GM23338 (cell line): Measurements from ENCODE around the gene JAG2. TPM values are rescaled to one million over a fixed set of nuclear protein-coding genes. Genes with fewer than 3 reads are reported as not detected.

ENCODE experiments used
- ATAC-seq: fragments of 200-7000 bp; cut with Tn5 transposase; 3 replicates; pipeline ENCODE4 v1.9.1; 2020
- DNase-seq: peaks from one replicate; pipeline ENCODE4 v3.0.0-alpha.2; 2015; ENCODE audit warnings: low spot score
- H2AFZ ChIP-seq: fragments of 200-600 bp; sonication (generic); 2 replicates; pipeline ENCODE4 v1.8.0; 2016; ENCODE audit warnings: antibody characterized with exemption, mild to moderate bottlenecking, moderate library complexity
- H3F3A ChIP-seq: fragments of 200-600 bp; sonication (generic); replicated peaks from 2 replicates; pipeline ENCODE4 v1.8.0; 2017; ENCODE audit warnings: antibody characterized with exemption, mixed run types, low read depth
- H3K27ac ChIP-seq: fragments of 200-600 bp; sonication (generic); 2 replicates; pipeline ENCODE4 v1.6.1; 2016; ENCODE audit warnings: low read depth
- H3K27me3 ChIP-seq: fragments of 200-600 bp; sonication (generic); 2 replicates; pipeline ENCODE4 v1.8.0; 2016; ENCODE audit warnings: mild to moderate bottlenecking, mixed run types, moderate library complexity; ENCODE audit not compliant: insufficient read depth
- H3K36me3 ChIP-seq: fragments of 200-600 bp; sonication (generic); 2 replicates; pipeline ENCODE4 v1.8.0; 2016; ENCODE audit warnings: mild to moderate bottlenecking; ENCODE audit not compliant: insufficient read depth
- H3K4me1 ChIP-seq: fragments of 200-600 bp; sonication (generic); 2 replicates; pipeline ENCODE4 v1.8.0; 2016; ENCODE audit warnings: mild to moderate bottlenecking, moderate library complexity; ENCODE audit not compliant: insufficient read depth
- H3K4me2 ChIP-seq: fragments of 200-600 bp; sonication (generic); 2 replicates; pipeline ENCODE4 v1.7.1; 2017; ENCODE audit warnings: mixed run types
- H3K4me3 ChIP-seq: fragments of 200-600 bp; sonication (generic); 2 replicates; pipeline ENCODE4 v1.6.1; 2016; ENCODE audit warnings: mixed run types
- H3K79me2 ChIP-seq: fragments of 200-600 bp; sonication (generic); replicated peaks from 2 replicates; pipeline ENCODE4 v1.8.0; 2017; ENCODE audit warnings: mild to moderate bottlenecking; ENCODE audit not compliant: insufficient read depth
- H3K9me2 ChIP-seq: fragments of 200-600 bp; sonication (generic); 2 replicates; pipeline ENCODE4 v1.8.0; 2017; ENCODE audit not compliant: insufficient read depth
- H4K20me1 ChIP-seq: fragments of 200-600 bp; sonication (generic); replicated peaks from 2 replicates; pipeline ENCODE4 v1.8.0; 2017; ENCODE audit warnings: mild to moderate bottlenecking; ENCODE audit not compliant: insufficient read depth
- H3K27ac Mint-ChIP-seq: 2 replicates; pipeline ENCODE4 v1.8.0; 2020; ENCODE audit warnings: inconsistent platforms, mild to moderate bottlenecking, moderate library complexity, mixed read lengths
- H3K27me3 Mint-ChIP-seq: 3 replicates; pipeline ENCODE4 v1.8.0; 2022; ENCODE audit warnings: low read depth, mild to moderate bottlenecking, moderate library complexity, mixed read lengths, inconsistent platforms; ENCODE audit not compliant: insufficient read depth, poor library complexity
- H3K36me3 Mint-ChIP-seq: 3 replicates; pipeline ENCODE4 v1.8.0; 2021; ENCODE audit warnings: low read depth, mild to moderate bottlenecking, inconsistent platforms, moderate library complexity, mixed read lengths
- H3K4me1 Mint-ChIP-seq: 3 replicates; pipeline ENCODE4 v1.8.0; 2020; ENCODE audit warnings: mild to moderate bottlenecking, inconsistent platforms, mixed read lengths
- H3K4me3 Mint-ChIP-seq: 3 replicates; pipeline ENCODE4 v1.8.0; 2021; ENCODE audit warnings: moderate library complexity, mild to moderate bottlenecking, inconsistent platforms, mixed read lengths
- H3K9me3 Mint-ChIP-seq: 3 replicates; pipeline ENCODE4 v1.8.0; 2020; ENCODE audit warnings: moderate library complexity, mild to moderate bottlenecking, inconsistent platforms, mixed read lengths
- CREB1 ChIP-seq: fragments of 250-450 bp; sonication (Bioruptor Pico); IDR thresholded peaks from 2 replicates; pipeline ENCODE4 v1.5.0; 2020; ENCODE audit warnings: low read depth, mild to moderate bottlenecking, moderate library complexity
- CTCF ChIP-seq, 2 experiments: fragments of 200-600 bp in 1 of 2; sonication (generic) in 1 of 2; conservative IDR thresholded peaks; 2 replicates each; pipeline versions ENCODE4 v1.5.1 to v1.6.1; 2016 to 2017; ENCODE audit warnings: antibody characterized with exemption in 2 of 2, low read depth in 2 of 2, mild to moderate bottlenecking in 2 of 2, moderate library complexity in 1 of 2
- EZH2 ChIP-seq: fragments of 200-600 bp; sonication (generic); IDR thresholded peaks from one replicate; pipeline ENCODE4 v1.8.0; 2017; ENCODE audit warnings: antibody characterized with exemption, mild to moderate bottlenecking, low read depth; ENCODE audit not compliant: unreplicated experiment
- EZH2phosphoT487 ChIP-seq: fragments of 200-600 bp; sonication (generic); IDR thresholded peaks from one replicate; pipeline ENCODE4 v1.8.1; 2018; ENCODE audit warnings: antibody characterized with exemption; ENCODE audit not compliant: unreplicated experiment
- POLR2AphosphoS5 ChIP-seq: IDR thresholded peaks from 2 replicates; pipeline ENCODE4 v1.6.1; 2016; ENCODE audit warnings: antibody characterized with exemption, low read depth
- REST ChIP-seq: IDR thresholded peaks from one replicate; pipeline ENCODE4 v1.6.1; 2018; ENCODE audit warnings: antibody characterized with exemption; ENCODE audit not compliant: unreplicated experiment
- STAT1 ChIP-seq: IDR thresholded peaks from one replicate; pipeline ENCODE4 v1.6.1; 2016; ENCODE audit warnings: antibody characterized with exemption; ENCODE audit not compliant: unreplicated experiment
- ZNF114 ChIP-seq: fragments of 250-450 bp; sonication (Bioruptor Pico); IDR thresholded peaks from 2 replicates; pipeline ENCODE4 v1.5.0; 2020; ENCODE audit warnings: mild to moderate bottlenecking, moderate library complexity
- ZNF331 ChIP-seq: fragments of 250-450 bp; sonication (Bioruptor Pico); IDR thresholded peaks from 2 replicates; pipeline ENCODE4 v1.5.0; 2020; ENCODE audit warnings: low read depth, mild to moderate bottlenecking, moderate library complexity
- polyA plus RNA-seq: library from polyadenylated mRNA; unstranded; fragments of >200 nt; fragmentation: Nextera tagmentation; extraction: Ambion mirVana; gene quantifications from 2 replicates; pipeline ENCODE4 v1.2.1, GENCODE V29; 2016
- total RNA-seq: library from RNA; depleted of rRNA; stranded (reverse); fragments of >200 nt; shearing (Covaris generic); gene quantifications from 2 replicates; pipeline ENCODE4 v1.2.3, GENCODE V29; 2014
- TF ChIP-seq, protein P1 (sequence below): IDR thresholded peaks from 2 replicates; pipeline ENCODE4 v1.6.1; 2016; ENCODE audit warnings: antibody characterized with exemption

JAG2 gene
- total and polyA plus RNA-seq, 2 experiments from 2014 or later: 1.9 to 10.3 TPM

GRCh38 chr14:105201925-105202513, 33.4 kb upstream of the JAG2 start (continued):
- no peak for TF ChIP-seq REST
- no peak for TF ChIP-seq EZH2phosphoT487
- no peak for TF ChIP-seq CTCF (conservative IDR thresholded peaks at IDR 0.05; ENCODE audit: low read depth in 2 of 2)
- TF ChIP-seq CREB1 (CRISPR knock-in tag): no peak
- no peak for TF ChIP-seq ZNF114 (CRISPR knock-in tag)
- TF ChIP-seq ZNF331: no peak
- TF ChIP-seq, protein P1, sequence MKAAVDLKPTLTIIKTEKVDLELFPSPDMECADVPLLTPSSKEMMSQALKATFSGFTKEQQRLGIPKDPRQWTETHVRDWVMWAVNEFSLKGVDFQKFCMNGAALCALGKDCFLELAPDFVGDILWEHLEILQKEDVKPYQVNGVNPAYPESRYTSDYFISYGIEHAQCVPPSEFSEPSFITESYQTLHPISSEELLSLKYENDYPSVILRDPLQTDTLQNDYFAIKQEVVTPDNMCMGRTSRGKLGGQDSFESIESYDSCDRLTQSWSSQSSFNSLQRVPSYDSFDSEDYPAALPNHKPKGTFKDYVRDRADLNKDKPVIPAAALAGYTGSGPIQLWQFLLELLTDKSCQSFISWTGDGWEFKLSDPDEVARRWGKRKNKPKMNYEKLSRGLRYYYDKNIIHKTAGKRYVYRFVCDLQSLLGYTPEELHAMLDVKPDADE: no peak

GRCh38 chr14:105201156-105201924, 32.8 kb upstream of the JAG2 start:
- H3K4me1 Mint-ChIP-seq: no peaks in the 10 kb centered on the region
- no peak overlapping the region for H3K27ac Mint-ChIP-seq
- Histone ChIP-seq H3K79me2 (no peaks in the 10 kb centered on the region), H3K4me3 (no peak overlapping the region), H3K4me1 (no peaks in the 10 kb centered on the region; the same call in 1 of the 2 replicates), H2AFZ (no peak overlapping the region), H3K27me3 (peaks cover 9% of the 10 kb centered on the region; the same call in 1 of the 2 replicates), H3K27ac (no peak overlapping the region), H3K4me2 (no peak overlapping the region), H4K20me1 (no peaks in the 10 kb centered on the region), H3K36me3 (no peaks in the 10 kb centered on the region), H3K9me2 (no peaks in the 10 kb centered on the region), H3F3A (no peaks in the 10 kb centered on the region)
- DNase-seq: peak; percentile 62
- H3K4me3 Mint-ChIP-seq: no peak overlapping the region
- peak; percentile 14 for ATAC-seq
- H3K27me3 Mint-ChIP-seq: peaks cover 18% of the 10 kb centered on the region
- H3K9me3 Mint-ChIP-seq: no peaks in the 10 kb centered on the region
- TF ChIP-seq EZH2: no peak
- TF ChIP-seq CTCF (conservative IDR thresholded peaks at IDR 0.05; ENCODE audit: low read depth in 2 of 2): peak; percentile 26 to 68; a peak in 2 of 4 replicates
- TF ChIP-seq, protein P1: no peak
- TF ChIP-seq STAT1: no peak
- no peak for TF ChIP-seq POLR2AphosphoS5
- H3K36me3 Mint-ChIP-seq: no peaks in the 10 kb centered on the region
